GM23248 (cell line): ENCODE measurements around the gene AOX1. TPM values are rescaled to one million over a fixed set of nuclear protein-coding genes. Genes with fewer than 3 reads are reported as not detected.

ENCODE experiments used
- DNase-seq: peaks from one replicate; pipeline ENCODE4 v3.0.0-alpha.2; 2015
- H2AFZ ChIP-seq: fragments of 200-600 bp; sonication (generic); 2 replicates; pipeline ENCODE4 v1.6.1; 2016; ENCODE audit warnings: antibody characterized with exemption
- H3F3A ChIP-seq: fragments of 200-600 bp; sonication (generic); 2 replicates; pipeline ENCODE4 v1.6.1; 2016; ENCODE audit warnings: mild to moderate bottlenecking, antibody characterized with exemption, mixed run types; ENCODE audit not compliant: insufficient read depth
- H3K27ac ChIP-seq: fragments of 200-600 bp; sonication (generic); 2 replicates; pipeline ENCODE4 v1.5.1; 2016; ENCODE audit warnings: mild to moderate bottlenecking
- H3K27me3 ChIP-seq: fragments of 200-600 bp; sonication (generic); replicated peaks from 2 replicates; pipeline ENCODE4 v1.6.1; 2016; ENCODE audit warnings: mild to moderate bottlenecking; ENCODE audit not compliant: insufficient read depth
- H3K36me3 ChIP-seq: fragments of 200-600 bp; sonication (generic); 2 replicates; pipeline ENCODE4 v1.6.1; 2016; ENCODE audit warnings: low read depth, mild to moderate bottlenecking
- H3K4me1 ChIP-seq: fragments of 200-600 bp; sonication (generic); 2 replicates; pipeline ENCODE4 v1.6.1; 2016; ENCODE audit warnings: mild to moderate bottlenecking; ENCODE audit not compliant: insufficient read depth
- H3K4me2 ChIP-seq: fragments of 200-600 bp; sonication (generic); one replicate; pipeline ENCODE4 v1.6.1; 2016; ENCODE audit warnings: mild to moderate bottlenecking; ENCODE audit not compliant: unreplicated experiment
- H3K4me3 ChIP-seq: fragments of 200-600 bp; sonication (generic); 2 replicates; pipeline ENCODE4 v1.5.1; 2016; ENCODE audit warnings: mild to moderate bottlenecking
- H3K79me2 ChIP-seq: fragments of 200-600 bp; sonication (generic); 2 replicates; pipeline ENCODE4 v1.6.1; 2016; ENCODE audit warnings: mild to moderate bottlenecking; ENCODE audit not compliant: insufficient read depth
- H3K9ac ChIP-seq: fragments of 200-600 bp; sonication (generic); 2 replicates; pipeline ENCODE4 v1.6.1; 2016; ENCODE audit warnings: mild to moderate bottlenecking
- H3K9me2 ChIP-seq: fragments of 200-600 bp; sonication (generic); 2 replicates; pipeline ENCODE4 v1.6.1; 2016; ENCODE audit warnings: mixed run types, mild to moderate bottlenecking, moderate library complexity; ENCODE audit not compliant: insufficient read depth
- H3K9me3 ChIP-seq: fragments of 200-600 bp; sonication (generic); one replicate; pipeline ENCODE4 v1.6.1; 2017; ENCODE audit warnings: low read depth
- H4K20me1 ChIP-seq: fragments of 200-600 bp; sonication (generic); 2 replicates; pipeline ENCODE4 v1.6.0; 2016; ENCODE audit not compliant: insufficient read depth
- EZH2 ChIP-seq: fragments of 200-600 bp; sonication (generic); IDR thresholded peaks from 2 replicates; pipeline ENCODE4 v1.6.1; 2018; ENCODE audit warnings: antibody characterized with exemption, mild to moderate bottlenecking; ENCODE audit not compliant: insufficient read depth, poor library complexity, severe bottlenecking
- EZH2phosphoT487 ChIP-seq: fragments of 200-600 bp; sonication (generic); IDR thresholded peaks from 2 replicates; pipeline ENCODE4 v1.6.1; 2018; ENCODE audit warnings: antibody characterized with exemption, moderate library complexity, mild to moderate bottlenecking, low read depth; ENCODE audit not compliant: insufficient read depth
- WGBS, 2 experiments: methylation state at CpG; one replicate each; pipeline ENCODE4 v1.1.6; 2015 to 2017; ENCODE audit warnings: low lambda C conversion rate in 2 of 2, low coverage in 1 of 2; ENCODE audit errors: missing lambda C conversion rate in 2 of 2; 5-methylcytosine and 5-hydroxymethylcytosine counted together
- in situ Hi-C: fragments of 300-500 bp; cut with MboI; formaldehyde crosslinking; loops from 2 replicates; pipeline ENCODE4 v1.15.0; 2020
- polyA plus RNA-seq: library from polyadenylated mRNA; unstranded; fragments of >200 nt; fragmentation: Nextera tagmentation; extraction: Ambion mirVana; gene quantifications from 2 replicates; pipeline ENCODE4 v1.2.1, GENCODE V29; 2016
- total RNA-seq: library from RNA; depleted of rRNA; stranded (reverse); fragments of >200 nt; shearing (Covaris generic); gene quantifications from 2 replicates; pipeline ENCODE4 v1.2.3, GENCODE V29; 2014

Gene AOX1
- total and polyA plus RNA-seq, 2 experiments from 2014 or later: 18.9 to 46.0 TPM

DNA sequence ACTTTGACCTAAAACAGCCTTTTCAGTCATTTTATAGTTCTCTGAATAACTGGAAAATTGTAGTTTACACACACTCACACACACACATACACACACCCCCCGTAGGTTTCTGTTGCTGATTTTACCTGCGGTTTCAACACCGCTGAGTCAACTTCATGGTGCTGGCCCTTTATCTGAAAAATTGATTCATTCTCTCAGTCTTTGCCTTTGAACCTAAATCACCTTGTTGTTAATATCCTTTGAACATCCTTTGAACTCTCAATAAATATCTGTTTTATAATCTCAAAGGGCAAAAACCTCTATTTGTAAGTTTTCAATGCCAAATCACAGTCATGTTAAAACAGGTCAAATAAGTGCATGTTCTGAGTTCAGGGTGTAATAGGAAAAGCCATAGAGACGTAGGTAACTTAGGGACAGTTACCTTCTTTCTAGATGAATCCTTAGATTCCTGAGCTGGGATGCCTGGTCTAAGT is 116.9 kb downstream of the AOX1 start:
- no peak overlapping the region for H3K9ac ChIP-seq
- no peak for TF ChIP-seq EZH2
- no peak for TF ChIP-seq EZH2phosphoT487
- H3K4me3 ChIP-seq: no peak overlapping the region
- H2AFZ ChIP-seq: peak overlapping the region; percentile 39
- H3K9me2 ChIP-seq: no peaks in the 10 kb centered on the region
- in situ Hi-C loops: loop anchor here (10.0 kb wide), 2 partner anchors 128 to 728 kb away; no protein-coding TSS in a partner anchor
- DNase-seq: no peak
- no peaks in the 10 kb centered on the region for H3K4me1 ChIP-seq
- no peaks in the 10 kb centered on the region for H4K20me1 ChIP-seq
- H3K27me3 ChIP-seq: no peaks in the 10 kb centered on the region
- no peaks in the 10 kb centered on the region for H3K79me2 ChIP-seq
- H3K36me3 ChIP-seq: no peaks in the 10 kb centered on the region
- H3K27ac ChIP-seq: no peak overlapping the region
- H3K4me2 ChIP-seq: no peak overlapping the region
- H3K9me3 ChIP-seq: no peaks in the 10 kb centered on the region
- no peaks in the 10 kb centered on the region for H3F3A ChIP-seq
- 79% methylated on average over 4 of the region's 4 CpGs for WGBS, 2 experiments

DNA sequence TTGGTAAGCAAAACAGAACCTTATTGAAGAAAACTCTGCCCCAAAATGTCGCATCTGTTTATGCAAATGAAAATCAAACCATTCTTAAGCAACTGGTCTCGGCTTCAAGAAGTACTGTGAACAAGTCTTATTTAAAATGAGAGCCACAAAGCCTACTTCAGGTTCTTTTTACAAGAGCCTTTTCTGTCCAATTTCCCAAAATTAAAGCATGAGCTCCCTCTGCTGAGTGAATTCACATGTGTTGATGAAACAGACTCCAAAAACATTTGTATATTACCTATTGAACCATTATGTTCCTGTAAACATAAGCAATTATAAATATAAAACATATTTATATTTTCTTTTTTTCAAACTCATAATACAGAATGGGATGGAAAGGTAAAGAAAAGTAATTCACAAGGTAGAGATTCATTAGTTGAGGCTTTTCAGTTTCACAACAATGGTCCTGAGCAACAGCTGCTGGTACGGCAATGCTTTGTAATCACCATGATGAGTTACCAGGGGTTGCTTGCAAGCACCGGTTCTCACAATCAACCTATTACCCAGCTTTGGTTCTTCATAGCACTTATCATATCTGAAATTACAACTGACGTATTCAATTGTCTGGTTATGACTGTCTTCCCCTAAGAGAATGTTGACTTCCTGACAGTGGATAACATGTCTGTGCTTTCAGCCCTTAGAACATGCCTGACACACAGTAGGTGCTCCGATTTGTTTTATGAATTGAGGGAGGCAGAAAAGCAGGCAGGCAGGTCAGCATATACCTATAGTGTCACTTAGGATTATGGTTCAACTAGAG is 117.5 kb downstream of the AOX1 start:
- WGBS, 2 experiments: 35 to 39% methylated on average over 6 of the region's 6 CpGs
- no peaks in the 10 kb centered on the region for H4K20me1 ChIP-seq
- no peaks in the 10 kb centered on the region for H3F3A ChIP-seq
- in situ Hi-C loops: loop anchor here (10.0 kb wide), 2 partner anchors 129 to 729 kb away; no protein-coding TSS in a partner anchor
- H3K4me2 ChIP-seq: no peak overlapping the region
- no peaks in the 10 kb centered on the region for H3K27me3 ChIP-seq
- no peak for TF ChIP-seq EZH2
- TF ChIP-seq EZH2phosphoT487: no peak
- no peak overlapping the region for H3K9ac ChIP-seq
- H3K79me2 ChIP-seq: no peaks in the 10 kb centered on the region
- H3K4me1 ChIP-seq: no peaks in the 10 kb centered on the region
- DNase-seq: peak; percentile 83
- H3K9me3 ChIP-seq: no peaks in the 10 kb centered on the region
- no peaks in the 10 kb centered on the region for H3K9me2 ChIP-seq
- peak overlapping the region; percentile 39 for H2AFZ ChIP-seq
- H3K4me3 ChIP-seq: no peak overlapping the region
- H3K36me3 ChIP-seq: no peaks in the 10 kb centered on the region
- H3K27ac ChIP-seq: no peak overlapping the region

- no peak overlapping the region for H3K9ac ChIP-seq
- in situ Hi-C loops: loop anchor here (10.0 kb wide), 2 partner anchors 129 to 729 kb away; no protein-coding TSS in a partner anchor
- H3K36me3 ChIP-seq: no peaks in the 10 kb centered on the region
- H4K20me1 ChIP-seq: no peaks in the 10 kb centered on the region
- no peak overlapping the region for H3K4me3 ChIP-seq
- TF ChIP-seq EZH2phosphoT487 (no peak), EZH2 (no peak)
- H3K9me3 ChIP-seq: no peaks in the 10 kb centered on the region
- H3K9me2 ChIP-seq: no peaks in the 10 kb centered on the region
- no peaks in the 10 kb centered on the region for H3F3A ChIP-seq
- no peak overlapping the region for H2AFZ ChIP-seq
- no peak overlapping the region for H3K4me2 ChIP-seq
- H3K4me1 ChIP-seq: no peaks in the 10 kb centered on the region
- 63 to 66% methylated on average over 4 of the region's 4 CpGs for WGBS, 2 experiments
- DNase-seq: no peak
- no peak overlapping the region for H3K27ac ChIP-seq
- H3K79me2 ChIP-seq: no peaks in the 10 kb centered on the region
- no peaks in the 10 kb centered on the region for H3K27me3 ChIP-seq
These were observed 118.3 kb downstream of the AOX1 start for GRCh38 chr2:200703926-200704637.

DNA sequence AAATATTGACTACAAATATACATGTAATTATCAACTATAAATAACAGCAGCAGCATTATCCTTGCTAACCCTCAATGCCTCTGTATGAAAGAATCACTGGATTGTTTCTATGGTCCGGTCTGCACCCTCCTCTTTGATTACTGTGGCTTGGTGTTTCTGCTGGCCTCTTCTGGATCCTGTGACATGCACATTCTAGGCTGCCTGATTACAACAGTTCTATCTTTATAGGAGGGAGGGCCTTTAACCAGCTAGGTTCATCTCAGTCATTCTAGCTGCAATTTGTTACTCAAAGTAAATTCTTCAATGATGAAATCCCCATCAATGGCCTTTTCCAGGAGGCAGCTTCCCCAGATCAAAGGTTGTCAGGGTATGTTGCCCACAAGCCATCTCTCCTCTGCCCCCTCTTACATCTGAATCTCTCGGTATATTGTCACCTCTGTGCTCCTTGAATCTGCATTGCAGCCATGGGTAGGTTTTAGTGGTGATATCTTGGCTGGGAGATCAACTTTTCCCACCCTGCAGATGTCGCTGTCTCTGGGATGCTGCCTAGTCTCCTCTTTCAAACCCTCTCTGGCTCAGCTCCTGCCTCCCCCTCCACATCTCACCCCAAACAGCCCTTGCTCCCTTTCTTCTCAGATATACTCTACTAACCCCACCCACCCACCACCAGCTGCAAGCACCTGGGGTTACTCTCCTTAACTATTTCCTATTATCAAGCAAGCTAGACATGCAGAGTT is 119.7 kb downstream of the AOX1 start:
- Histone ChIP-seq H3K36me3 (no peaks in the 10 kb centered on the region), H3F3A (no peaks in the 10 kb centered on the region), H3K4me3 (no peak overlapping the region), H3K9me3 (no peaks in the 10 kb centered on the region), H3K9ac (no peak overlapping the region), H3K4me1 (peaks cover 8% of the 10 kb centered on the region), H3K27ac (no peak overlapping the region), H3K79me2 (no peaks in the 10 kb centered on the region), H3K27me3 (no peaks in the 10 kb centered on the region), H2AFZ (no peak overlapping the region), H4K20me1 (no peaks in the 10 kb centered on the region), H3K9me2 (no peaks in the 10 kb centered on the region), H3K4me2 (no peak overlapping the region)
- WGBS, 2 experiments: 91 to 92% methylated on average over 3 of the region's 3 CpGs
- TF ChIP-seq EZH2 (no peak), EZH2phosphoT487 (no peak)
- in situ Hi-C loops: loop anchor here (10.0 kb wide), 2 partner anchors 131 to 731 kb away; no protein-coding TSS in a partner anchor
- DNase-seq: no peak
